Kidney (tissue), 14 donors: ENCODE data around the gene MTA3. TPM values are rescaled to one million over a fixed set of nuclear protein-coding genes. Genes with fewer than 3 reads are reported as not detected.
A peak's percentile ranks its signal among the peaks of the same experiment; 100 is the strongest.
"Not testable (repeated sequence)": the region's sequence is repeated elsewhere in the genome, so short reads cannot be mapped to it uniquely, and the experiment has no call there.

Experiments used
- DNase-seq, 5 donors: peaks; one replicate each; pipeline ENCODE4 v3.0.0-alpha.2; 2013 to 2020
- FAIRE-seq: peaks from 2 replicates; lab custom pipeline; 2012; peaks lifted over from hg19 to GRCh38; lab: Jason Lieb, UNC
- H3K27ac ChIP-seq, 2 donors: one replicate each; pipeline ENCODE4 v1.7.0; 2013; ENCODE audit warnings: low read depth in 2 of 2, low read length in 2 of 2, inconsistent platforms in 1 of 2
- H3K27me3 ChIP-seq: one replicate; pipeline ENCODE4 v1.7.1; 2013; ENCODE audit warnings: low read length, inconsistent platforms; ENCODE audit not compliant: control insufficient read depth, insufficient read depth
- H3K36me3 ChIP-seq, 3 donors: one replicate each; pipeline versions ENCODE4 v1.7.0 to v1.7.1; 2013; ENCODE audit warnings: low read length in 3 of 3, control low read depth in 1 of 3, inconsistent platforms in 1 of 3; ENCODE audit not compliant: insufficient read depth in 3 of 3, control insufficient read depth in 2 of 3
- H3K4me1 ChIP-seq, 3 donors: one replicate each; pipeline versions ENCODE4 v1.7.0 to v1.7.1; 2013; ENCODE audit warnings: low read length in 3 of 3, inconsistent platforms in 1 of 3, low read depth in 1 of 3; ENCODE audit not compliant: control insufficient read depth in 2 of 3, insufficient read depth in 2 of 3
- H3K4me3 ChIP-seq, 3 donors: one replicate each; pipeline versions ENCODE4 v1.7.0 to v1.8.1; 2013; ENCODE audit warnings: low read length in 3 of 3, control low read depth in 1 of 3, inconsistent platforms in 1 of 3
- H3K9ac ChIP-seq, 3 donors: one replicate each; pipeline versions ENCODE4 v1.7.0 to v1.7.1; 2013; ENCODE audit warnings: low read length in 3 of 3, control low read depth in 1 of 3, inconsistent platforms in 1 of 3
- H3K9me3 ChIP-seq, 3 donors: one replicate each; pipeline versions ENCODE4 v1.7.0 to v1.7.1; 2013; ENCODE audit warnings: low read length in 3 of 3, control low read depth in 1 of 3, inconsistent platforms in 1 of 3; ENCODE audit not compliant: control insufficient read depth in 2 of 3, insufficient read depth in 1 of 3
- intact Hi-C: fragments of 100-400 bp; cut with DNase I; formaldehyde crosslinking; loops from one replicate; pipeline ENCODE4 v1.11.1; 2022
- polyA plus RNA-seq: library from polyadenylated mRNA; stranded (reverse); fragments of 350-450 nt; fragmentation: Illumina TruSeq; extraction: RNeasy Lipid Tissue Mini Kit (QIAGEN cat#74804); gene quantifications from one replicate; pipeline ENCODE4 v1.2.3, GENCODE V29; 2014; ENCODE audit warnings: low read depth, low replicate concordance; ENCODE audit not compliant: insufficient read depth
- total RNA-seq: library from RNA; stranded (reverse); fragmentation: NEBNext Ultra II Directional; extraction: Animal tissue kit (Norgen Biotek cat#: 25700); gene quantifications from one replicate; pipeline ENCODE4 v1.2.1, GENCODE V29; 2021
- TF ChIP-seq, protein P1 (sequence below): IDR thresholded peaks from 3 replicates; pipeline ENCODE4 v1.5.1; 2012; ENCODE audit warnings: mild to moderate bottlenecking, moderate library complexity, borderline replicate concordance; ENCODE audit not compliant: insufficient read depth; ENCODE audit errors: extremely low read depth
- donor health status: control.
- donor health status: control.
- donor health status: control.
- donor health status: control.
- donor health status: control.
- donor health status: DM: yes; HTN: yes; CAD: no.
- donor health status: Normal renal cell carcinoma (clear cell type).

Gene MTA3
- total and polyA plus RNA-seq, 2 donors from 2014 or later: 27.7 to 35.2 TPM

DNA sequence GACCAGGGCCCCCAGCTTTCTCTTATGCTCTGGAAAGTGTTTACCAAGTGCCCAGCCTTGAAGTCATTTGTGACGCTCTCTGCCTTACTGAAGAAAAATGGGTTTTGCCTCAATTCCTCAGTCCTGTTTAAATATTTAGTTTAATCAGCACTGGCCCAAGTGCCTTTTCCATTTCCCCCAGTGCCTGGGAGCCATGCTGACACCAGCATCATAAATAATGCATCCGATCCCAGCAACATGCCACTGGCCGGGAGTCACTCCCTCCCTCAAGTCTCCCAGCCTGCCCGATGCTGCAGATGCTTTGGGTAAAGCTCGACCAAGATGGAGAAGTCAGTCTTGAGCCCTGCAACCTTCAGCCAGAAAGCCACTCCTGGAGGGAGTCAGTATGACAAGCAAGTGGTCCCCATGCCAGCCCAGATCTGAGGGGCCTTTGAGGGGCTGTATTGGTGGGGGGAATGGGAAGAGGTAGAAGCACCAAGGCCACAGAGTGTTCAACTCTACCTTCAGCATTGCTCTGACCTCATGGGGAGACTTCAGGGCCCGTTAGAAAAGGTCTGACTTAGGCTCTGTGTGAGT lies 12.0 kb upstream of the MTA3 start:
- TF ChIP-seq, protein P1, sequence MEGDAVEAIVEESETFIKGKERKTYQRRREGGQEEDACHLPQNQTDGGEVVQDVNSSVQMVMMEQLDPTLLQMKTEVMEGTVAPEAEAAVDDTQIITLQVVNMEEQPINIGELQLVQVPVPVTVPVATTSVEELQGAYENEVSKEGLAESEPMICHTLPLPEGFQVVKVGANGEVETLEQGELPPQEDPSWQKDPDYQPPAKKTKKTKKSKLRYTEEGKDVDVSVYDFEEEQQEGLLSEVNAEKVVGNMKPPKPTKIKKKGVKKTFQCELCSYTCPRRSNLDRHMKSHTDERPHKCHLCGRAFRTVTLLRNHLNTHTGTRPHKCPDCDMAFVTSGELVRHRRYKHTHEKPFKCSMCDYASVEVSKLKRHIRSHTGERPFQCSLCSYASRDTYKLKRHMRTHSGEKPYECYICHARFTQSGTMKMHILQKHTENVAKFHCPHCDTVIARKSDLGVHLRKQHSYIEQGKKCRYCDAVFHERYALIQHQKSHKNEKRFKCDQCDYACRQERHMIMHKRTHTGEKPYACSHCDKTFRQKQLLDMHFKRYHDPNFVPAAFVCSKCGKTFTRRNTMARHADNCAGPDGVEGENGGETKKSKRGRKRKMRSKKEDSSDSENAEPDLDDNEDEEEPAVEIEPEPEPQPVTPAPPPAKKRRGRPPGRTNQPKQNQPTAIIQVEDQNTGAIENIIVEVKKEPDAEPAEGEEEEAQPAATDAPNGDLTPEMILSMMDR: no peak
- H3K36me3 ChIP-seq: no peaks in the 10 kb centered on the region
- FAIRE-seq (no peak), DNase-seq (peak in 4 of 5 donors; percentile 59 to 71 (median 65))
- intact Hi-C loops: no loop called here
- no peaks in the 10 kb centered on the region for H3K4me1 ChIP-seq
- no peaks in the 10 kb centered on the region for H3K9me3 ChIP-seq
- no peaks in the 10 kb centered on the region for H3K27me3 ChIP-seq
- no peak overlapping the region for H3K9ac ChIP-seq
- no peak overlapping the region for H3K27ac ChIP-seq
- H3K4me3 ChIP-seq: no peak overlapping the region

DNA sequence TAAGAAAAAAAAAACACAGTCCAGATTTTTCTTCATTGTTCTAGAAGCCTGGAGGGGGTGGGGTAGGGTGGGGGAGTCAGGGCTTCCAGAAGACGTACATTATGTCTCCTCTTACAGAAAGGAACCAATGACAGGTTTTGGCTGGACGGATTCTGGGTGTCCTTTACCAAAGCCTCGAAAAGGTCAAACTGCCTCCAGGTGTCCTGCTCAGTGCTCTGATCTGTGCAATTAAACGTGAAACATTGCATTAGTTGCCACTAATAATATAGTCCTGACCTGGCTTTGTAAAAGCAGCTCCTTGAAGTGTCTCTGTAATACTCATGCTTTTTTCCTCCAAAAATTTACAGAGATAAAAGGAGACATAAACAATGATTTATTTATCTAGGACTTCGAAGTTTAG lies 11.1 kb upstream of the MTA3 start:
- Histone ChIP-seq H3K27me3 (no peaks in the 10 kb centered on the region), H3K9ac (no peak overlapping the region), H3K4me1 (no peaks in the 10 kb centered on the region), H3K27ac (no peak overlapping the region), H3K36me3 (no peaks in the 10 kb centered on the region), H3K9me3 (no peaks in the 10 kb centered on the region), H3K4me3 (no peak overlapping the region)
- peak in 3 of 5 donors; percentile 38 to 69 (median 61) for DNase-seq
- intact Hi-C loops: no loop called here
- TF ChIP-seq, protein P1: no peak
- FAIRE-seq: no peak

DNA sequence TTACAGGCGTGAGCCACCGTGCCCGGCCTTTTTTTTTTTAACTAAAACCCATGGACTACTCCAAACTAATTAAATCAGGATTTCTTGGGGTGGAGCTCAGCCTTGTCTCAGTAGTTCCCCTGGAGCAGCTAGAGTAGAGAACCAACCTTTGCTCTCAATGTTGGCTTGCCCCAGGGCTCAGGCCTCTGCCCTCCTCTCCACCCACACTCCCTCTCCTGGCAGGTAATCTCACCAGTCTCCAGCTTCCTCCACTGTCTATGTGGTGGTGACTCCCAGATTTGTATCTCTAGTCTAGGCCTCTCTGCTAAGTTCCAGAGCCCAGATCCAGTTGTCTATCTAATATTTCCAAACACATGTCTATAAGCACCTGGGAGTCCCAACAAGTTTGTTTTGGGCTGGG lies 9.6 kb upstream of the MTA3 start:
- H3K4me1 ChIP-seq: no peaks in the 10 kb centered on the region
- FAIRE-seq: no peak
- H3K27me3 ChIP-seq: no peaks in the 10 kb centered on the region
- H3K4me3 ChIP-seq: no peak overlapping the region
- no peak for DNase-seq
- H3K36me3 ChIP-seq: no peaks in the 10 kb centered on the region
- no peak overlapping the region for H3K9ac ChIP-seq
- no peaks in the 10 kb centered on the region for H3K9me3 ChIP-seq
- TF ChIP-seq, protein P1: no peak
- intact Hi-C loops: no loop called here
- H3K27ac ChIP-seq: no peak overlapping the region

DNA sequence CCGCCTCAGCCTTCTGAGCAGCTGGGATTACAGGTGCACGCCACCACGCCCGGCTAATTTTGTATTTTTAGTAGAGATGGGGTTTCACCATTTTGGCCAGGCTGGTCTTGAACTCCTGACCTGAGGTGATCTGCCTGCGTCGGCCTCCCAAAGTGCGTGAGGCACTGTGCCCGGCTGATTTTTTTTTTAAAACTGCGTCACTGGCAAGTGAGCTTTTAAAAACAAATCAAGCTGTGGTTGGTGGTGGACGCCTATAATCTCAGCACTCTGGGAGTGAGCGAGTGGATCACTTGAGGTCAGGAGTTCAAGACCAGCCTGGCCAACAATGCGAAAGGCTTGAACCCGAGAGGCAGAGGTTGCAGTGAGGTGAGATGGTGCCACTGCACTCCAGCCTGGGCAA lies 8.3 kb upstream of the MTA3 start:
- H3K4me1 ChIP-seq, intact Hi-C loops, H3K9me3 ChIP-seq, H3K36me3 ChIP-seq, H3K27ac ChIP-seq, H3K27me3 ChIP-seq, DNase-seq, FAIRE-seq, H3K9ac ChIP-seq, H3K4me3 ChIP-seq: not testable (repeated sequence)
